ENCODE measurements around the gene LIMA1. TPM values are rescaled to one million over a fixed set of nuclear protein-coding genes. Genes with fewer than 3 reads are reported as not detected.
"Not testable (repeated sequence)": the region's sequence is repeated elsewhere in the genome, so short reads cannot be mapped to it uniquely, and the experiment has no call there.

Gene LIMA1
- total RNA-seq, 4 donors from 2014 or later = 47.2 to 62.1 (median 54.5) TPM

DNA sequence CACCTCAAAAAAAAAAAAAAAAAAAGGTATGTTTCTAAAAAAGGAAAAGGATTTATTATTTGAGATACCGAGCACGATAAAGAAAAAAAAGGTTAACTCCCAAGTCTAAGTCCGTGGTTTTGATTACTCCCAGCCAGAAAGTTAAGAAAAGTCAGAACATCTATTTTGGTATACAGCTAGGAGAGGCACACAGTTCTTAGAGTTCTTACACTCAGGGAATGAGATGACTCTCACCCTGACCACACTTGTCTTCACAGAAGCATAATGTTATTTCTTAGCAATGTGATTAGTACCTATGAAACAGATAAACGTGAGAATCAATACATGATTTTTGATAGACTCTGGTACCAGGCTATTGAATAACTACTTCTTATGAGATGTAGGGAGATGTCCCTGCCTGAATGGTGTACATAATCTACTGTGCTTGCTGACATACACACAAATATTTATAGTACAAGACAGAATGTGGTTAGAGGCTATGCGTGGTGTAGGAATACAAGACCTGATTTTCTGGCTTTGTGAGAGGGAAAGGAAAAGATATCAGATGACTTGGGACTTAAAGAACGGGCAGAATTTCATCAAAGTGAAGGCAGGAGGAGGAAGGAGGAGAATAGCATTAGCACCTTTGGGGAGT is 31.6 kb downstream of the LIMA1 start:
- TF ChIP-seq, protein P1, sequence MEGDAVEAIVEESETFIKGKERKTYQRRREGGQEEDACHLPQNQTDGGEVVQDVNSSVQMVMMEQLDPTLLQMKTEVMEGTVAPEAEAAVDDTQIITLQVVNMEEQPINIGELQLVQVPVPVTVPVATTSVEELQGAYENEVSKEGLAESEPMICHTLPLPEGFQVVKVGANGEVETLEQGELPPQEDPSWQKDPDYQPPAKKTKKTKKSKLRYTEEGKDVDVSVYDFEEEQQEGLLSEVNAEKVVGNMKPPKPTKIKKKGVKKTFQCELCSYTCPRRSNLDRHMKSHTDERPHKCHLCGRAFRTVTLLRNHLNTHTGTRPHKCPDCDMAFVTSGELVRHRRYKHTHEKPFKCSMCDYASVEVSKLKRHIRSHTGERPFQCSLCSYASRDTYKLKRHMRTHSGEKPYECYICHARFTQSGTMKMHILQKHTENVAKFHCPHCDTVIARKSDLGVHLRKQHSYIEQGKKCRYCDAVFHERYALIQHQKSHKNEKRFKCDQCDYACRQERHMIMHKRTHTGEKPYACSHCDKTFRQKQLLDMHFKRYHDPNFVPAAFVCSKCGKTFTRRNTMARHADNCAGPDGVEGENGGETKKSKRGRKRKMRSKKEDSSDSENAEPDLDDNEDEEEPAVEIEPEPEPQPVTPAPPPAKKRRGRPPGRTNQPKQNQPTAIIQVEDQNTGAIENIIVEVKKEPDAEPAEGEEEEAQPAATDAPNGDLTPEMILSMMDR (IDR thresholded peaks at IDR 0.05) = no peak
- no peak for TF ChIP-seq POLR2A (IDR thresholded peaks at IDR 0.05)
- intact Hi-C loops (cut with DNase I; ENCODE audit: low total_unique reads) = no loop called here
- 33 to 35% methylated on average over 6 of the region's 6 CpGs for WGBS, 2 donors
- no peak for DNase-seq (ENCODE audit: low spot score in 2 of 2)
- H3K4me3 ChIP-seq (ENCODE audit: low read depth, poor library complexity, severe bottlenecking) = no peak overlapping the region

GRCh38 chr12:50249464-50250182 is 33.7 kb downstream of the LIMA1 start:
- WGBS, 2 donors = 60% methylated on average over 5 of the region's 5 CpGs
- no peak for DNase-seq (ENCODE audit: low spot score in 2 of 2)
- H3K4me3 ChIP-seq (ENCODE audit: low read depth, poor library complexity, severe bottlenecking) = no peak overlapping the region
- TF ChIP-seq POLR2A (IDR thresholded peaks at IDR 0.05) = no peak
- TF ChIP-seq, protein P1 (IDR thresholded peaks at IDR 0.05) = no peak
- intact Hi-C loops (cut with DNase I; ENCODE audit: low total_unique reads) = no loop called here

DNA sequence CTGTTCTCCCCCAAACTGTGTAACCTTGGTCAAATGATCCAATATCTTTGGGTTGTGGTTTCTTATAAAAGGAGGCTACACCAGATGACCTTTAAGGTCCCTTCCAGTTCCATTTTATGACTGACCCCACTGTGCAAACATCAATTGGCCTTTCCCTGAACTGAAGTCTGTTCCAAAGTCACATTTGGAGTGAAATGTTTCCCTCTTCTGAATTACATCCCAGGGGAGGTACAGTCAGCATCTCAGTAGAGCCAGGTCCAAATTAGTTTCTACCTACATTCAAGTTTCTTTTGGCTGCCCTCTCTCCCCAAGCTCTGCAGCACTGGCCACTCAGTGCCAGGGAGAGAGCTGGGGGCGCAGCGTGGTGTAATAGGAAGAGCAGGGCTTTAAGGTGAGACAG is 34.4 kb downstream of the LIMA1 start:
- WGBS, 2 donors = 85 to 86% methylated on average over 2 of the region's 2 CpGs
- intact Hi-C loops (cut with DNase I; ENCODE audit: low total_unique reads) = no loop called here
- DNase-seq (ENCODE audit: low spot score in 2 of 2) = no peak
- no peak overlapping the region for H3K4me3 ChIP-seq (ENCODE audit: low read depth, poor library complexity, severe bottlenecking)
- TF ChIP-seq, protein P1 (IDR thresholded peaks at IDR 0.05) = no peak
- no peak for TF ChIP-seq POLR2A (IDR thresholded peaks at IDR 0.05)

GRCh38 chr12:50248411-50248810 is 34.9 kb downstream of the LIMA1 start:
- intact Hi-C loops (cut with DNase I; ENCODE audit: low total_unique reads) = no loop called here
- TF ChIP-seq POLR2A (IDR thresholded peaks at IDR 0.05) = no peak
- TF ChIP-seq, protein P1 (IDR thresholded peaks at IDR 0.05) = no peak
- WGBS, 2 donors = 87% methylated on average over 4 of the region's 4 CpGs
- H3K4me3 ChIP-seq (ENCODE audit: low read depth, poor library complexity, severe bottlenecking) = no peak overlapping the region
- DNase-seq (ENCODE audit: low spot score in 2 of 2) = no peak

GRCh38 chr12:50247665-50248064 is 35.7 kb downstream of the LIMA1 start:
- 59 to 63% methylated on average over 9 of the region's 9 CpGs for WGBS, 2 donors
- DNase-seq (ENCODE audit: low spot score in 2 of 2); H3K4me3 ChIP-seq (ENCODE audit: low read depth, poor library complexity, severe bottlenecking); intact Hi-C loops (cut with DNase I; ENCODE audit: low total_unique reads): not testable (repeated sequence)

- H3K4me3 ChIP-seq (ENCODE audit: low read depth, poor library complexity, severe bottlenecking) = no peak overlapping the region
- peak; percentile 87 to 95 for DNase-seq (ENCODE audit: low spot score in 2 of 2)
- no peak for TF ChIP-seq POLR2A (IDR thresholded peaks at IDR 0.05)
- TF ChIP-seq, protein P1 (IDR thresholded peaks at IDR 0.05) = no peak
- 12 to 15% methylated on average over 3 of the region's 3 CpGs for WGBS, 2 donors
- intact Hi-C loops (cut with DNase I; ENCODE audit: low total_unique reads) = no loop called here
Measured at GRCh38 chr12:50246873-50247612, 36.3 kb downstream of the LIMA1 start.

Measured in lower leg skin (tissue), 4 donors.